GM19468 (cell line): ENCODE measurements around the gene GBE1.
"Not testable (repeated sequence)": the region's sequence is repeated elsewhere in the genome, so short reads cannot be mapped to it uniquely, and the experiment has no call there.

ENCODE experiments used
- ATAC-seq: cut with Tn5 transposase; IDR thresholded peaks from one replicate; pipeline ENCODE4 v1.9.1; 2021; ENCODE audit warnings: mild to moderate bottlenecking, moderate library complexity, moderate number of reproducible peaks; ENCODE audit not compliant: unreplicated experiment; ENCODE audit errors: extremely low read depth

GBE1 gene

DNA sequence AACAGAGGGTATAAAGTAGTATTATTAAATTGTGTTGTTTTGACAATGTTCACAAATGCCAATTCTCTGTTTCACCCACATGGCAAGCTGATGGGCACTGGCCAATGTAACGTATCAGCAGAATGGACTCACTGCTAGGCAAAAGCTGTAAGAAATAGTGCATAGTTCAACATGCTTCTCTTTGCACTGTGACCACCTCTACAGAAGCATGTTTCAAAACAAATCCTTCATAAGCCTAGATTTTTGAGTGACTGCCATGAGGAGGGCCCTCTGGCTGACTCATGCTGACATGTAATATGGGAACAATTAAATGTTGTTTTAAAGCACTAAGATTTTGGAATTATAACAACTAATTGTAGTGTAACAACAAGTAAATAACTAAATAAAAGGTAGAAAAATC, 3.2 kb downstream of the GBE1 start:
- no peak for ATAC-seq

DNA sequence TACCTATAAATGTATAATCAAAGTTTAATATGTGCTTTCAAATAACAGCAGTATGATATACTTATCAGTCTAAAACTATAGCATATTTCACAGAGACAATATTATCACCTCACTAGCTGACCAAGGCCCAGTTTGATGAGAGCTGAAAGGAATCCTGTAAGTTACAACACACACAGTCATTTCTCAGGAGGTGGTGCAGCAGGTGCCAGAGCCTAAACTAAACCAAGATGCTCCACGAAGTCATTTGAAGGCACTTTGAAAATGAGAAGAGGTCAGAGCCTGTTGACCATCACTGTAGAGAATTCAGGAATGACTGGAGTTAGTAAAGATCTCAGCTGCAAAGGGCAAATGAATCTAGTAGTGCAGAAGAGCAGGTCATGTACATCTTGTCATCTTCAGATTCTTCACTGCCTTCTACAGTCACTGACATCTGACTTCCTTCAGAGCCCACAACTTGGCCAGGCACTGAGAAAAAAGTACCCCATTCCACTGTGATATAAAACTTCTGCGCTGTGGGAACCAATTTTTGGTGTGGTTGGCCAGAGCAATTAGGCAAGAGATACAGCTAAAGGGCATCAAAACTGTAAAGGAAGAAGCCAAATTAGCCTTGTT, 7.9 kb downstream of the GBE1 start:
- ATAC-seq: no peak

GRCh38 chr3:81752604-81753003, 8.8 kb downstream of the GBE1 start:
- ATAC-seq: no peak

DNA sequence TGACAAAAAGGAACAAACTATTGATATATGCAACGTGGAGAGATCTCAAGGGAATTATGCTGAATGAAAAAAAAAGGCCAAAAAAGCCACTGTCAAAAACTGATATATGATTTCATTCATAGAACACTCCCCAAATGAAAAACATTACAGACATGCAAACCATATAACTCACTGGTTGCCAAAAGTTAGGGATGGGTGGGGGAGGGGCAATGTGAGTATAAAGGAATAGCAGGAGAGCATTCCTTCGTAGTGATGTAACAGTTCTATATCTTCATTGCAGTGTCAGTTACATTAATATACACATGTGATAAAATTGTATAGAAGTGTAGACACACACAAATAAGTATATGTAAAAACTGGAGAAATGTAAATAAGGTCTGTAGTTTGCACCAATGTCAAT, 12.2 kb downstream of the GBE1 start:
- no peak for ATAC-seq

DNA sequence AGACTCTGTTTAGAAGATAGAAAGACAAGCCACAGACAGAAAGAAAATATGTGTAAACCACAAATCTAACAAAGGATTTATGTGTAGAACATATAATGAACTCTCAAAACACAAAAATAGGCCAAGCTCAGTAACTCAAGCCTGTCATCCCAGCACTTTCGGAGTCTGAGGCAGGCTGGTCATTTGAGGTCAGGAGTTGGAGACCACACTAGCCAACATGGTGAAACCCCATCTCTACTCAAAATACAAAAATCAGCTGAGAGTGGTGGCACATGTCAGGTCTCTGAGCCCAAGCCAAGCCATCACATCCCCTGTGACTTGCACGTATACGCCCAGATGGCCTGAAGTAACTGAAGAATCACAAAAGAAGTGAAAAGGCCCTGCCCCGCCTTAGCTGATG, 14.2 kb downstream of the GBE1 start:
- not testable (repeated sequence) for ATAC-seq

DNA sequence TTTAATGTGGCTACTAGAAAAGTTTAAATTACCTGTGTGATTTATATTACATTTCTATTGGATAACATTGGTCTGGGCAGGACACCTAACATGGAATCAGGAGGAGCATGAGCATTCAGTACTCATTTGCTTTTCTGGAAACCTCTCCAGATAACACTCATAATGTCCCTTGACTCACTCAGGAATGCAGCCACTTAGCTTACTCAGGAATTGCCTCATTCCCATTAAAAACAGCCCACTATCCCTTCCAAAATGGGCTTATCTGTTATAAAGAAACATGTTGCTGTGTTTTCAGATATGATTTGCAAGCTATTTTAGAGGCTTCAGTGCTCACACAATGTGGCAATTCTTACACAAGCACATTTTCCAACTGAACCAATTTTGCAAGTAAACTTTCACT, 17.1 kb downstream of the GBE1 start:
- ATAC-seq: no peak

DNA sequence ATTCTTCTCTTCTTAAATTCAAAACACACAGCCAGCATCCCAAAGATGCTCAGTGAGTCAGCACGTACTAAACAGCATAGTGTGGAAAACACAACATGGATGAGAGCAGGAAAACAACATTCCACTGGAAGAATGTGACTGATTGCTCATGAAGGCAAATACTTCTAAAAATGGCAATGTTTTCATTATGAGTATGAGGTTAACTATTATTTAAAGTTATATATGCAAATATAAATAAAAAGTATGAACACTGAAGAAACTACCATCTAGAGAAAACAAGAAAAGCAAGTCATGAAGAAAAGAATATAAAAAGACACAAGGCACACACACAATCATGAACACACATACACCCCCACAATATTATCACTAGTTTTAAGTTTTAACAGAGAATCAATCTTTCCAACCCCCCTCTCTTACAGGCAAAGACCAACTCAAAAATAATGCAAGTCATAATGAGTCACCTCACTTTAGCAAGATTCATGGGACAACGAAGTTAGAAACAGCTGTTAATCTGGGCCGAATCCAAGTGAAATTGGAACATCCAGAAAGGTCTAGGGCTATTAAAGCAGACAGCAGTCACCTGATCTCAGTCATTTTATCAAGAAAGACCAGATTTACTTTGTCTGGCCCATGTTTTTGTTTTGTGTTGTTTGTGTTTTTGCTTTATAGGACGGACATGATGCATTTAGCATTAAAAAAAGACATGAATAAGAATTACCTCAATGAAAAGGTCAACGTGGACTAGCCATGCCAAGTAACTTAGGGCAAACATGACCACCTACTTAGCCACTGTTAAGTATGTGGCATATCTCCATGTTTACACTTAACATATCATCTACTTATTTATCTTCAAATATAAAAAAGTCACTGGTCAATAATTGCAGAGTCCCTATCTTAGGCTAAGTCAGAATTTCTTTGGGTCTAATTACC, 18.1 kb downstream of the GBE1 start:
- no peak for ATAC-seq

GRCh38 chr3:81742581-81742980, 18.9 kb downstream of the GBE1 start:
- ATAC-seq: no peak

GRCh38 chr3:81741216-81741615, 20.2 kb downstream of the GBE1 start:
- ATAC-seq: no peak

DNA sequence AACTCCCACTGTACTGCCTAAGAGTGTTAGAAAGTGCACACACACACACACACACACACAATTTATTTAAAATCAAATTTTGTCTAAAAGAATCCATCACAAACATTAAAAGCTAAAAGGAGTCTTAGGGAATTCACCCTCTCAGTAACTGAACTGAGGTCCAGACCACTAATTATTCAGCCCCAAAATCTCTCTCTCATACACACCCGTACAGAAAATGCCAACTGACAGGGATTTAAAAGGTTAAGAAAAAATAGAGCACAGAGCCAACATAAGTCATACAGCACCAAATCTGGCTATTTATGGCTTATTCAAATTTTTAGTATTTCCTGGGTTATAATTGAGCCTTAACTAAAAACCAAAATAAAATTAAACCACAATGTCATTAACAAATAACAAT, 20.7 kb downstream of the GBE1 start:
- no peak for ATAC-seq

DNA sequence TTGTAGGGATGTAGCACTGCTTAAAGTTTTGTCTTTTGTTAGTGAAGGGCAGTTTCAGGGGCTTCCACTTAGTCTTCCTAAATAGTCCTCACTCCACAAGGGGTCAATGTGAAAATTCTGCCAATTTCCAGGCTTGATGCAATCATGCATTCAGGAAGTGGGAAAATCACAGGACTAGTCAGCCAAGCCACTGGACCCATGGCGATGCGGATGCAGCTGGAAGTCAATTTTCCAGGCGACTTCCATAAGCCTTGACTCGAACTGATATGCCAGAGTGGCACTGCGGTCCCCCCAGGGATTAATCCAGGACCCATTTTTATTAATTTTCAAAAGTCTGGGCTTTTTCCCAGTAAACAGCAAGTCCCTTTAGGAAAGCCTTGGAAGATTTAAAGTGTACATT, 26.1 kb downstream of the GBE1 start:
- no peak for ATAC-seq

DNA sequence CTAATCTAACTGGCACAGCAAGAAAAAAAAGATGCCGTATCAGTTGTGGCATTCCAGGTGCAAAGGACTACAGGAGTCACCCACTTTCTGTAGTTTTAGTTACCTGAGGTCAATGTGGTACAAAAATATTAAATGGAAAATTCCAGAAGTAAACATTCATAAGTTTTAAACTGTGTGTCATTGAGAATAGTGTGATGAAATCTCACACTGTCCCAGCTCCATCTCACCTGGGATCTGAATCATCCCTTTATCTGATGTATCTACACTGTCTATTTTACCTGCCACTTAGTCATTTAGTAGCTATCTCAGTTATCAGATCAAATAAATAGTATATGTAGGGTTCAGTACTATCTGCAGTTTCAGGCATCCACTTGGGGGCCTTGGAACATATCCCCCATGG, 26.7 kb downstream of the GBE1 start:
- no peak for ATAC-seq

DNA sequence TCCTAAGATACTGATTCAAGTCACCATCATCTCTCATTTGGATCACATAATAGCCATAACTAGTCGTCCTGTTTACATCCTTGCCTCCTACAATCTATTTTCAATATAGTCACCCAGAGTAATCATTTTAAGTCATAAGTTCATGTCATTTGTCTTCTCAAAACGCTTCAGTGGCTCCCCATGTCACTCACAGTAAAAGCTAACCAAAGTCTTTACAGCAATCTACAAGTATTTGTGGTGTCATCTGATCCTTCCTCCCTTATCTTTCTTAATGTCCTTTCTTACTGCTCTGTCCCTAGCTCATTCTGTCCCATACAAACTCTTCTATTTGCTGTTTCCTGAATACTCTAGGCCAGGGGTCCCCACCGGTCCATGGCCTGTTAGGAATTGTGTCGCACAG, 28.8 kb downstream of the GBE1 start:
- ATAC-seq: no peak

DNA sequence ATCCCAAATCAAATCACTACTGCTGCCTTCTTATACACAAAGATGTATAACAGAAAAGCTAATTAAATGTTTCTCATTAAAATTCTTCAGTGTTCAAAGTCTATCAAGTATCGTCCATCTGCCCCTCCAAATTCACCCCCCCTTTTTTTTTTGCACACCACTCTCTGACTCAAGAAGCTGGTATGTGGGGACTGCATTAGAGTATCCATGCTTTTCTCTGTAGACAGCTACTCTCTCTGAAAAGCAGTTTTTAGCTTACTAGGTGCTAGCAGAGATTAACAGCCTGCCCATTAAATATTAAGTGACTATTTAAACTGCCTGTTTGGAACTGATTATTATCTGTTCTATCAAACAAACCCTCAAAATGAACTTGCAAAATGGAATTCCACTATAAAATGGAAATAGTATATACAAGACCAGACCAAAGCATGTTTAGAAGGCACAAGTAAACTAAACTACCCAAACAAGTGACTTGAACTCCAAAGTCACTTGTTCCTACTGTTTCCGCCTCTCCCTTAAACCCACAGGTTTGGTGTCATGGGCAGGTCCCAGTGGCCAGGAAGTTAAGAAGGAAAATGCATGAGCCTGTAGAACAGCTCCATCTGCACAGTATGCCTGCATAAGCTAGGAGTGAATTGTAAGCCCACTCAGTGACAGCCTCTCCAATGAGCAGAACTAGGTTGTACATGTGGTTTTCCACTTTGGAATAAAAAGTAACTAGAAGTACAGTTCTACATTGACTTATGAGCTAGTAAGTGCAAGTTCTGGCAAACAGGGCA, 32.5 kb downstream of the GBE1 start:
- ATAC-seq: no peak

DNA sequence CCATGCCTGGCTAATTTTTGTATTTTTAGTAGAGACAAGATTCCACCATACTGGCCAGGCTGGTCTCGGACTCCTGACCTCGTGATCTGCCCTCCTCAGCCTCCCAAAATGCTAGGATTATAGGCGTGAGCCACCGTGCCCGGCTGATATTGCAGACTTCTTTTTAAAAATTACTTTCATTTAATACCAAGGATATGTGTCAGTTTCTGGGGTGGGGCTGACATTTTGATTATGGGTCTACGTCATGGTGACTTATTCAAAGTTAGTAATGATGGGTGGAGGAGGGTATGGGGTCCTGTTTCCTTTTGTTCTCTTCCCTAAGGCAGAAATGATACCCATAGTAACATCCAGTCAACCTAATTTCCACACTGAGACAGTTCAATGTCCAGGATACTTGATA, 34.7 kb downstream of the GBE1 start:
- ATAC-seq: no peak

- ATAC-seq: no peak
Observed at GRCh38 chr3:81726132-81726531, 35.3 kb downstream of the GBE1 start.

GRCh38 chr3:81723732-81724313, 37.6 kb downstream of the GBE1 start:
- no peak for ATAC-seq

DNA sequence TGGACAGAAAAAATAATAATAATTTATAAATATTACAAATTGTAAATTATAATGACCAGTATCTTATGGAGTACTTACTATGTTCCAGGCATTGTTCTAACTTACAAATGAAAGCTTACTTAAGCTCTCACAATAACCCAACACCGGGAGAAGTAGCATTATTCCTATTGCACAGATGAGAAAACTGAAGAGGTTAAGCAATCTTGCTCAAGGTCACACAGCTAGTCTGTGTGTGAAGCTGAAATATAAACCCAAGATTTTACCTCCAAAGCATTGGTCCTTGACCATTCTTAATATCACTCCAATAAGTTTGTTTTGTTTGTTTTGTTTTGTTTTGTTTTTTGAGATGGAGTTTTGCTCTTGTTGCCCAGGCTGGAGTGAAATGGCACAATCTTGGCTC, 43.1 kb downstream of the GBE1 start:
- ATAC-seq: no peak

- ATAC-seq: no peak
Observed at GRCh38 chr3:81716870-81717509, 44.5 kb downstream of the GBE1 start.

DNA sequence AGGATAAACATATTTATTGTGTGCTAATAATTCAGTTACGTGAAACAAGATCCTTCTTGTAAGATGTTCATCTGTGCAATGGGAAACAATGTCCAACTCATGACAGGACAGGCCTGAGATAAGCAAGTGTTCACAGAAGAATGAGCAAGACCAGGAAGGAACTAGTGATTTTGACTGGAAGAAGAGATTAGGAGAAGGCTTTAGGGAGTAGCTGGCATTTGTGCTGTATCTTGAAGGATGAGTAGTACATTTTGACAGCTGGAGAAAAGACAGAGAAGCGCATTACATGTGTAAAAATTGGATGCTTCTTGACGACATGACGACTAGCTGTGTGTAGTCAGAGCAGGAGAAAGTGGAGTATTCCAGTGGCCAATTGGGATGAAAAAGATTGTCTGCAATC, 48.4 kb downstream of the GBE1 start:
- no peak for ATAC-seq
